GM18519 (cell line): ENCODE data around the gene RHOBTB3.

Source experiments
- ATAC-seq: cut with Tn5 transposase; IDR thresholded peaks from one replicate; pipeline ENCODE4 v1.9.1; 2021; ENCODE audit warnings: mild to moderate bottlenecking, moderate library complexity; ENCODE audit not compliant: unreplicated experiment, low FRiP score

RHOBTB3 gene

DNA sequence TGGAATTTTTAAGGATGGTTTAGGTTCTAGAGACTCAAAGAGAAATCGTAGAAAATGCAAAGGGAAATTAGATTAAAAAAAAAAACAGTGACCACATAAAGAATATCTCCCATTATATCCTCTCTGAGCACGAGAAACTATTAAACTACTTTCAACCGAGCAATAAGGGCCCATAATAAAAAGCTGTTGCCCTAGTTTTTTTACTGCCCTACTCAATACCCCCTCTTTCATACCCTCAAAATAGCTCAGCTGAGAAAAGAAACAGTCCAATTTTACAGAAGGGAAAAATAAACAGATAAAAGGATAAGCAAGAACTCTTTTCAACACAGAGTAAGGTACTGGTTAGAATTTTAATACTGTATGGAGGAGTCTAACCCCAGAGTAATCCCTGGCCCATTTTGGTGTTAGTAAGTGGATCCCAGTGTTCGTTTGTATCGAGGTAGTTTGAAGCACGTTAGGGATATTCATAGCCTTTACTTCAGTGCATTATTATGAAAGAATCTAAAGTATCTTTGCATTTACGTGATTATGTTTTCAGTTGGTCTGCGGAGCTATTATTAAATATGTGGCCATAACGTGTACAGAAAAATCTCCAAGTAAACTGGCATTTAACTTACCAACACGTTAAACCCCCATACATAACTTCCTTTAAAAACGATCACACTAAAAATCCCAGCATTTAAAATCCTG, 980 bp upstream of the RHOBTB3 start:
- no peak for ATAC-seq

- peak; percentile 18 for ATAC-seq
These were observed 727 bp downstream of the RHOBTB3 start for GRCh38 chr5:95731571-95732554.

DNA sequence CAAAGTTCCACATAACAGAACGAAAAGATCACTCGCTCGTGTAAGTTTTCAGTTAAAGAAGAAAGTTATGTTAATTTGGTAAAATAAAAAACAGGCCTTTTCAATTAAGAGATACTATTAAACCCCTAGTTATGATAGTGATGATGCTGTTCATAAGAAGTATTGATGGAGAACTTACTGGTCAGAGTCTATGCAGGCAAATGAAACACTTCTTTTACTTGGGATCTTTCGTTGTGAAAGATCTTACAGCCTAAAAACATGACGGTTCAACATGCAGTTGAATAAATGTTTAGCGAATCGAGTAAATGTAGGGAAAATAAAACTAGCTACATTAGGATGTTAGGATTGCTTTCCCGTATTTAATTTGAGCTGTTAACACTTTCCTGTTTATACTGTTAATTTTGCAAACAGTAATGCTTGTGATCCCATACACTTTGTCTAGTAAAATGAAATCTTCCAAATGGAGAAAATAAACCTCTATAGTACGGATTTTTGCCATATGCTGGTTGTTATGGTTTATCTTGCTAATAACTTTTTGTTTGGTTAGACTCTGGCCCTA, 2.0 kb downstream of the RHOBTB3 start:
- no peak for ATAC-seq

DNA sequence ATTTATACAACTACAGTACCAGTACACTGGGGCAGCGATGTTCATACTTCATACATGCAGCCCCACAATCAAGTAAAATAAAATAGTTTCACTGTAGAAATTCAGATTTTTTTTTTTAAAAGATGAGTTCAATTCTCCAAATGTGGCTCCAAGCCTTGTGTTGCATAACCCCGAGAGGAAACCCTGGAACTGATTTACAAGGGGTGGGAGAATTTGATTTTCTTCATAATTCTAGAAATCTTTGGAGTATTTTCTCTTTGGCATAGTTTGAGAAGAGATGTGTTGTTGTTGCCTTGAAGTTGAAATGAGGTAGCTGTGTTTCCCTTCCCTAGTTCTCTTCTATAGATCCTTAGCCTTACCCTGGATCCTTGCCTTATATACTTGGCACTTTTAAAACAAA, 3.1 kb downstream of the RHOBTB3 start:
- no peak for ATAC-seq

- ATAC-seq, result no peak
These were observed 3.8 kb downstream of the RHOBTB3 start for GRCh38 chr5:95734906-95735305.

- ATAC-seq, result no peak
These were observed 4.3 kb downstream of the RHOBTB3 start for GRCh38 chr5:95735406-95735805.

GRCh38 chr5:95738072-95738471, 6.9 kb downstream of the RHOBTB3 start:
- ATAC-seq, result no peak

GRCh38 chr5:95738834-95739233, 7.7 kb downstream of the RHOBTB3 start:
- no peak for ATAC-seq

- no peak for ATAC-seq
These were observed 8.7 kb downstream of the RHOBTB3 start for GRCh38 chr5:95739857-95740256.

- ATAC-seq, result no peak
These were observed 10.3 kb downstream of the RHOBTB3 start for GRCh38 chr5:95741458-95741857.

- no peak for ATAC-seq
These were observed 12.1 kb downstream of the RHOBTB3 start for GRCh38 chr5:95743232-95743631.

DNA sequence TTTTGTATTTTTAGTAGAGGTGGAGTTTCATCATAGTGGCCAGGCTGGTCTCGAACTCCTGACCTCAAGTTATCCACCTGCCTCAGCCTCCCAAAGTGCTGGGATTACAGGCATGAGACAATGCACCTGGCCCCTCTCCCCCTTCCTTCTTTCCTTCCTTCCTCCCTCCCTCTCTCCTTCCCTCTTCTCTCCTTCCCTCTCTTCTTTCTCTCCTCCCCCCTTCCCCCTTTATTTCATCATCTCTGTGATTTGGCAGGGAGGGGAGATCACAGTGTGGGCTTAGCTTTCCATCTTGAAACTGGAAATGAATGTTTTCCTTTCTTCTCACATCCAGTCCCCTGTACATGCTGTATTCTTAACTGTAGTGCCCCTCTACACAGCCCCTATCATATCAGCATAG, 12.7 kb downstream of the RHOBTB3 start:
- ATAC-seq, result no peak

- no peak for ATAC-seq
These were observed 15.1 kb downstream of the RHOBTB3 start for GRCh38 chr5:95746194-95746593.

DNA sequence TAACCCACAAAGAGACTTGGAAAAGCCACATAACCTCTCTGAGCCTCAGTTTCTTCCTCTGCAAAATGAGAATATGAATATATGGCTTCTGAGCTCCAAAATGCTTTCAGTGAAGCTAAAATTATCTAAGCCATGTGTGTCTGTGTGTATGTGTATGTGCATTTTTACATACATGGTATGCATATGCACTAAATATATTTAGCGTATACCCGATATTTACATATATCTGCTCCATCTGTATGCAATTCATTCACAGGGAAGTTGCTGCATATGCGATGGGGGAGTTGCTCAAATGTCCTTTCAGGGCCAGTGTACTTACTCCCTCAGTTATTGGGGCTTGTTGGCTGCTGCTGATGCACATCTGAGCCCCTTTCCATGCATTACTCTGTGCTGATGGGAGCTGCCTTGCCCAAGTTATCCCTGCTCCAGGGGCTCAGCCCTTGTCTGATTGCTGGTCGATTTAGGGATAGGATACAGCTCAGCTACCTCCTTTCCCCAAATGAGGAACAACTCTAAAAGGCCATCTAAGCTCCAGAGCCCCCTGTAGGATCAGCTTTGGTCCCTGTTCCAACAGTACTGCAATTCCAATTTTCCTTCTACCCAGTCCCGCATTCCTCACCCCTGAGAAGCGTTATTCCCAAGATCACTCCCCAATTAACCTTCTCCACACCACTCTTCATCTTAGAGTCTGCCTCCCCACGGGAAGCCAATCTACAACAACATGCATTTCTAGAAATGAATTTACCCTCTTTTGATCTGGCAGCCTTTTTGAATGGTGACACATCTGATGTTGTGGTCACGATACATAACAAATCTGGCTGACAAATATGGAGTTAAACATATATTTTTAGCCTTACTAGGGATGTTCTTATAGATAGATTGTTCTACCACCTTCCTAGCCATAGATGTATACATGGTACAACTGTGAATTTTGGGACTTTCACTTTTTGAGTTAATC, 15.9 kb downstream of the RHOBTB3 start:
- no peak for ATAC-seq

- no peak for ATAC-seq
These were observed 17.0 kb downstream of the RHOBTB3 start for GRCh38 chr5:95748133-95748532.

- no peak for ATAC-seq
These were observed 23.4 kb downstream of the RHOBTB3 start for GRCh38 chr5:95754545-95754944.

- ATAC-seq, result no peak
These were observed 27.9 kb downstream of the RHOBTB3 start for GRCh38 chr5:95759005-95759404.

GRCh38 chr5:95759634-95760033, 28.5 kb downstream of the RHOBTB3 start:
- no peak for ATAC-seq

DNA sequence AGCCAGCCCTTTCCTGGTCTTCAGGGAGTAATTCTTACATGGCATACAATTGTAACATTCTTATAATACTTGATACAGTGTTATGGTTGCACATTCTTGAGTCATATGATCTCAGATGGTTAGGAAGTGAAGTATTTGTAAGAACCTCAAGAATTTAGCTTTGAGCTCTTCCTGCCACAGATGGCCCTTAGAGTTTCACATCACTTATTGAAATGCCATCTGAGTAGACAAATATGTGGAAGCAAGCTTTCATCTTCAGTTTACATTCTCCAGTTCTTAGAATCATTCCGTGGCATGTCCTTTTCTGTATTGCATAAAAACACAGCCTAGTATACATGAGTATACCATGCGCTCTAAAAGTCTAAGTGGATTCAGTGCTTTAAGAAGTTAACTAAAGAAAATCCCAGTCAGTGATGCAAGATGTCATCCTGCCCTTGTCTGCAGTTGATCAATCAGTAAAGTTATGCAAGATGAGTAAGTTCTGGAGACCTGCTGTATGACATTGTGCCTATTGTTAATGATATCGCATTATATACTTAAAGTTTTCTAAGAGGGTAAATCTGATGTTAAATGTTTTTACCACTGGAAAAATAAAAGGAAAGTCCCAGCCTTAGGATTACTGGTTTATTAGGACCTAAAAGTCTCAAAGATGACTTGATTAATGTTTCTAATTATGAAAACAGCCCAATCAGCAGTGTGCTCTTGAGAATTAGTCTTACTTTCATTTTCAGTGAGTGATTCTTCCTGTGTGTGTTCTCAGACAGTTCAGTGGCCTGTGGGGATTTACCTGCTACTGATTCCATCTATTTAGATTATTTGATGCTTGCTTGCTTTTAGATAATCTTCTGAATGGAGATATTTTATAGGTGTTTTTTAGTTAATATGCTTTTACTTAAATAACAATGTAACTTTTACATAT, 29.4 kb downstream of the RHOBTB3 start:
- peak; percentile 88 for ATAC-seq
